Measurements from ENCODE around the gene TRPM2.

TRPM2 gene

GRCh38 chr21:44427241-44428120 lies 74.1 kb downstream of the TRPM2 start:
- peak overlapping the region; percentile 91 for H3K27ac ChIP-seq
- TF ChIP-seq ZFX (IDR thresholded peaks at IDR 0.05; ENCODE audit: borderline replicate concordance) (no peak), CTCF (IDR thresholded peaks at IDR 0.05) (no peak)

- TF ChIP-seq ZFX (IDR thresholded peaks at IDR 0.05; ENCODE audit: borderline replicate concordance): no peak
- TF ChIP-seq CTCF (IDR thresholded peaks at IDR 0.05): no peak
- H3K27ac ChIP-seq: peak overlapping the region; percentile 91
Measured at GRCh38 chr21:44428281-44428960, 75.0 kb downstream of the TRPM2 start.

GRCh38 chr21:44429894-44430293 lies 76.5 kb downstream of the TRPM2 start:
- no peak overlapping the region for H3K27ac ChIP-seq
- TF ChIP-seq ZFX (IDR thresholded peaks at IDR 0.05; ENCODE audit: borderline replicate concordance): no peak
- no peak for TF ChIP-seq CTCF (IDR thresholded peaks at IDR 0.05)

GRCh38 chr21:44431300-44431699 lies 77.9 kb downstream of the TRPM2 start:
- TF ChIP-seq CTCF (IDR thresholded peaks at IDR 0.05) (no peak), ZFX (IDR thresholded peaks at IDR 0.05; ENCODE audit: borderline replicate concordance) (no peak)
- H3K27ac ChIP-seq: no peak overlapping the region

GRCh38 chr21:44432841-44433790 lies 79.7 kb downstream of the TRPM2 start:
- no peak for TF ChIP-seq CTCF (IDR thresholded peaks at IDR 0.05)
- no peak for TF ChIP-seq ZFX (IDR thresholded peaks at IDR 0.05; ENCODE audit: borderline replicate concordance)
- no peak overlapping the region for H3K27ac ChIP-seq

- no peak overlapping the region for H3K27ac ChIP-seq
- TF ChIP-seq CTCF (IDR thresholded peaks at IDR 0.05) (no peak), ZFX (IDR thresholded peaks at IDR 0.05; ENCODE audit: borderline replicate concordance) (no peak)
Measured at GRCh38 chr21:44433791-44434567, 80.6 kb downstream of the TRPM2 start.
